GM06990 (cell line): ENCODE data around the gene WDR81.

Experiments
- DNase-seq: peaks from one replicate; pipeline ENCODE4 v3.0.0-alpha.2; 2011; ENCODE audit not compliant: insufficient read length; ENCODE audit errors: extremely low read depth
- H3K27me3 ChIP-seq: replicated peaks from 2 replicates; pipeline ENCODE4 v1.6.0; 2011; ENCODE audit warnings: low read length; ENCODE audit not compliant: control insufficient read depth, insufficient read depth
- H3K36me3 ChIP-seq: 2 replicates; pipeline ENCODE4 v1.5.1; 2011; ENCODE audit warnings: low read length; ENCODE audit not compliant: control insufficient read depth, insufficient read depth
- H3K4me3 ChIP-seq: replicated peaks from 2 replicates; pipeline ENCODE4 v1.5.1; 2011; ENCODE audit warnings: low read depth, mild to moderate bottlenecking, control low read depth, low read length
- TF ChIP-seq, protein P1 (sequence below): IDR thresholded peaks from 2 replicates; pipeline ENCODE4 v1.5.1; 2011; ENCODE audit warnings: low read length, control low read depth, mild to moderate bottlenecking, inconsistent platforms; ENCODE audit not compliant: insufficient read depth, poor library complexity, severe bottlenecking

Gene WDR81

DNA sequence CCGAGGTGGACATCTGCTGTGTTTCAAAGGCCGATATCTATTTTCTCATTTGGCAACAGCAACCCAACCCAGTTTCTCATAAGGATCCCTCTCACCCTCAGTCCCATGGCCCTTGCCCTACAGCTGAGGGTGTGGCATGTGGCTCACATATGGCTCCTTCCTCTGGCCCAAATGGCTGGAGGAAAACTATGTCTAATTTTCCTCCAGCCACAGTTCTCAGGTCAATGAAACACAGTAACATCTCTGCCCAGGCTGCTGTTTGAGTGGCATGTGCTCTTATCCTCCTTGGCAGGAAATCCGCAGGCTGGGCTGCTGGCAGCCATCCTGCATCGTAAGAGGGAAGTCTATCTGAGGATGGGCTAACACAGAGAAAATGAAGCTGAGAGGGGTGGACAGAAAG lies 61.4 kb downstream of the WDR81 start:
- Histone ChIP-seq H3K27me3 (no peaks in the 10 kb centered on the region), H3K36me3 (peaks cover 7% of the 10 kb centered on the region), H3K4me3 (no peak overlapping the region)
- DNase-seq: no peak
- TF ChIP-seq, protein P1, sequence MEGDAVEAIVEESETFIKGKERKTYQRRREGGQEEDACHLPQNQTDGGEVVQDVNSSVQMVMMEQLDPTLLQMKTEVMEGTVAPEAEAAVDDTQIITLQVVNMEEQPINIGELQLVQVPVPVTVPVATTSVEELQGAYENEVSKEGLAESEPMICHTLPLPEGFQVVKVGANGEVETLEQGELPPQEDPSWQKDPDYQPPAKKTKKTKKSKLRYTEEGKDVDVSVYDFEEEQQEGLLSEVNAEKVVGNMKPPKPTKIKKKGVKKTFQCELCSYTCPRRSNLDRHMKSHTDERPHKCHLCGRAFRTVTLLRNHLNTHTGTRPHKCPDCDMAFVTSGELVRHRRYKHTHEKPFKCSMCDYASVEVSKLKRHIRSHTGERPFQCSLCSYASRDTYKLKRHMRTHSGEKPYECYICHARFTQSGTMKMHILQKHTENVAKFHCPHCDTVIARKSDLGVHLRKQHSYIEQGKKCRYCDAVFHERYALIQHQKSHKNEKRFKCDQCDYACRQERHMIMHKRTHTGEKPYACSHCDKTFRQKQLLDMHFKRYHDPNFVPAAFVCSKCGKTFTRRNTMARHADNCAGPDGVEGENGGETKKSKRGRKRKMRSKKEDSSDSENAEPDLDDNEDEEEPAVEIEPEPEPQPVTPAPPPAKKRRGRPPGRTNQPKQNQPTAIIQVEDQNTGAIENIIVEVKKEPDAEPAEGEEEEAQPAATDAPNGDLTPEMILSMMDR: no peak

DNA sequence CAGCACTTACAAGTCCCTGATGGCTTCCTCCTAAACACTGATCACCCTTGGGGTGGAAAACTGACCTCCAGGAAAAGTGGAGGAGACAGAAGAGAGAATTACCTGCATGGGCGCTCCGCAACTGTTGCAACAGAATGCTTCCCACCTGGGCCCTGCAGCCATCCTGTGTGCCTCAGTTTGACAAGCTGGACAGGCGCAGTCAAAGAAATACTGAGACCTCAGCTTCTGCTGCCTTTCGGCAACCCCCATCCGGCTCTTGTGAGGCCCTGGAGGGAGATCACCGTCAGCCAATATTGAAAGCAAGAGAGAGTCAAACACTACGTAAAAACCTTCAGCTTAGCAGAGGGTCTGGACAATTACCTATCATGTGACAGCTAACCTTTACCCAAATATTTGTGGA lies 62.2 kb downstream of the WDR81 start:
- Histone ChIP-seq H3K27me3 (no peaks in the 10 kb centered on the region), H3K4me3 (no peak overlapping the region), H3K36me3 (peaks cover 7% of the 10 kb centered on the region)
- no peak for DNase-seq
- TF ChIP-seq, protein P1: no peak

DNA sequence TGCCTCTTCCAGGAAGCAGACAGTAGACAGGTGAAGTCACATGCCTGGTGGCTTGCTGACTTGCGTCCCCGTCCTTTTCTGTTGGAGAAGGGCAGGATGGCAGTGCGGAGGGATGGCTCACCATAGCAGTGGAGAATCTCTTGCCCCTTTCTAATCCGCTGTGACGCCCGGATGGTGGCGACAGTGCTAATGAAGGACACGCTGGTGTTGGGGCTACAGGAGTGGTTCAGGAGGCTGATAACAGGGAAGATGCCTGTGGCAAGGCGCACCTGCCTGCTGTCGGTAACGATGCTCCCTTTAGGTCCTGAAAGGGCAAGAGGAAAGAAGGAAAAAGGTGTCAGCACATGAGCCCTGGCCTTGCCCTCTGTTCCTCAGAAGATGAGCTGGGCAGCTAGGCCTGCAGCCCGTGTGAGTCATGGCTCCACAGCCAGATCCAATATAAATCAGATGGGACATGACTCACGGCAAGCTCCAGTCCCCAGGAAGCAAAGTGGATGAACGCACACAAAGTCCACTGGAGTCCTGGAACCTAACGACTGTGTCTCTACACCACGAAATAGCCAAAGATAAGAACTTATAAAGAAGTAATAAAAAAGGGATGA lies 62.9 kb downstream of the WDR81 start:
- TF ChIP-seq, protein P1: no peak
- Histone ChIP-seq H3K36me3 (peaks cover 2% of the 10 kb centered on the region), H3K4me3 (no peak overlapping the region), H3K27me3 (no peaks in the 10 kb centered on the region)
- DNase-seq: no peak
